ENCODE measurements around the gene SMARCA2.

DNA sequence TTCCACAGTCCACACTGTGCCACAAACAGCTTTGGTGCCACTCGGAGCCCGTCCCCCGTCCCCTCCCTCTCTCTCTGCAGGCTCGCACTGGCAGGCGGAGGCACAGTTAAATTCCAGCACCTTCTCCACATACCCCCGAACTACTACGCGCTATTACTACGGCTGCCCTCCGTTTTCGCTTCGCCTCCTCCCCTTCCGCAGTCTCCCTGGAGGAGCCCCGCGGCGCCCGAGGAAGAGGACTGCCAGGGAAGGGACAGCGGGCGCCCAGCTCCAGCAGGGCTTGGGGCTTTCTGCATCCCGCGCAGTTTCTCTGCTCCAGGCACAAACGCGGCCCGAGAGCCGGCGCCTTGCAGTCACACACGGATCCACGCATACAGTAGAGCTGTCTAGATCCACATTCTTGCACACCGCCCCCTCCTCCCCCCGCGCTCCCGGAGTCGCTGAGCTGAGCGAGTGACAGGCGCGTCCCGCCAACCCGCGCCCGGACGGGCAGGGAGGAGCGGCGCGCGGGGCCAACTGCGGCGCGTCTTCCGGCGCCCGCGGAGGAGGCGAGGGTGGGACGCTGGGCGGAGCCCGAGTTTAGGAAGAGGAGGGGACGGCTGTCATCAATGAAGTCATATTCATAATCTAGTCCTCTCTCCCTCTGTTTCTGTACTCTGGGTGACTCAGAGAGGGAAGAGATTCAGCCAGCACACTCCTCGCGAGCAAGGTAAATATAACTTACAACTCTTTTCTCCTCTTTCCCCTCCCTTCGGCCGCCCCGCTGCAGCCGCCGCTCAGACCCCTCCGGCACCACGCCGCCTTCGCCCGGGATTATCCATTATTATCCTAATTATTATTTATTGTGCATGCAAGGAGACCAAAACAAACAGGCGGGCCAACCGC, at the start of gene SMARCA2:
- TF ChIP-seq, protein P1, sequence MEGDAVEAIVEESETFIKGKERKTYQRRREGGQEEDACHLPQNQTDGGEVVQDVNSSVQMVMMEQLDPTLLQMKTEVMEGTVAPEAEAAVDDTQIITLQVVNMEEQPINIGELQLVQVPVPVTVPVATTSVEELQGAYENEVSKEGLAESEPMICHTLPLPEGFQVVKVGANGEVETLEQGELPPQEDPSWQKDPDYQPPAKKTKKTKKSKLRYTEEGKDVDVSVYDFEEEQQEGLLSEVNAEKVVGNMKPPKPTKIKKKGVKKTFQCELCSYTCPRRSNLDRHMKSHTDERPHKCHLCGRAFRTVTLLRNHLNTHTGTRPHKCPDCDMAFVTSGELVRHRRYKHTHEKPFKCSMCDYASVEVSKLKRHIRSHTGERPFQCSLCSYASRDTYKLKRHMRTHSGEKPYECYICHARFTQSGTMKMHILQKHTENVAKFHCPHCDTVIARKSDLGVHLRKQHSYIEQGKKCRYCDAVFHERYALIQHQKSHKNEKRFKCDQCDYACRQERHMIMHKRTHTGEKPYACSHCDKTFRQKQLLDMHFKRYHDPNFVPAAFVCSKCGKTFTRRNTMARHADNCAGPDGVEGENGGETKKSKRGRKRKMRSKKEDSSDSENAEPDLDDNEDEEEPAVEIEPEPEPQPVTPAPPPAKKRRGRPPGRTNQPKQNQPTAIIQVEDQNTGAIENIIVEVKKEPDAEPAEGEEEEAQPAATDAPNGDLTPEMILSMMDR (IDR thresholded peaks at IDR 0.05; ENCODE audit: insufficient read depth, low read length, poor library complexity, severe bottlenecking): no peak
- no peak for TF ChIP-seq EZH2phosphoT487 (conservative IDR thresholded peaks at IDR 0.05; ENCODE audit: low read length)

Data from SU-DHL-6 (cell line).